Hepatocyte (in vitro differentiated cells): Measurements from ENCODE around the gene DACT3. TPM values are rescaled to one million over a fixed set of nuclear protein-coding genes. Genes with fewer than 3 reads are reported as not detected.

Experiments
- DNase-seq: peaks from one replicate; pipeline ENCODE4 v3.0.0-alpha.2; 2016; ENCODE audit warnings: low spot score
- H2AFZ ChIP-seq: fragments of 200-600 bp; sonication (generic); 2 replicates; pipeline ENCODE4 v1.6.0; 2016; ENCODE audit warnings: antibody characterized with exemption, mild to moderate bottlenecking
- H3K27ac ChIP-seq: fragments of 200-600 bp; sonication (generic); 2 replicates; pipeline ENCODE4 v1.5.1; 2016; ENCODE audit warnings: mild to moderate bottlenecking
- H3K27me3 ChIP-seq: fragments of 200-600 bp; sonication (generic); 2 replicates; pipeline ENCODE4 v1.6.1; 2016
- H3K36me3 ChIP-seq: fragments of 200-600 bp; sonication (generic); replicated peaks from 2 replicates; pipeline ENCODE4 v1.5.1; 2016; ENCODE audit warnings: low read depth; ENCODE audit not compliant: insufficient read depth
- H3K4me1 ChIP-seq: fragments of 200-600 bp; sonication (generic); 2 replicates; pipeline ENCODE4 v1.5.1; 2016; ENCODE audit warnings: mild to moderate bottlenecking, moderate library complexity; ENCODE audit not compliant: insufficient read depth
- H3K4me2 ChIP-seq: fragments of 200-600 bp; sonication (generic); 2 replicates; pipeline ENCODE4 v1.6.0; 2016
- H3K4me3 ChIP-seq: fragments of 200-600 bp; sonication (generic); 2 replicates; pipeline ENCODE4 v1.5.1; 2016; ENCODE audit warnings: mild to moderate bottlenecking
- H3K79me2 ChIP-seq: fragments of 200-600 bp; sonication (generic); 2 replicates; pipeline ENCODE4 v1.6.0; 2017; ENCODE audit warnings: mild to moderate bottlenecking
- H3K9me2 ChIP-seq: fragments of 200-600 bp; sonication (generic); replicated peaks from 2 replicates; pipeline ENCODE4 v1.6.0; 2017; ENCODE audit warnings: mild to moderate bottlenecking; ENCODE audit not compliant: insufficient read depth
- H3K9me3 ChIP-seq: fragments of 200-600 bp; sonication (generic); 2 replicates; pipeline ENCODE4 v1.5.1; 2016; ENCODE audit warnings: low read depth, mild to moderate bottlenecking
- H4K20me1 ChIP-seq: fragments of 200-600 bp; sonication (generic); 2 replicates; pipeline ENCODE4 v1.6.0; 2016; ENCODE audit warnings: mild to moderate bottlenecking; ENCODE audit not compliant: insufficient read depth, poor library complexity, severe bottlenecking
- EZH2 ChIP-seq: fragments of 200-600 bp; sonication (generic); IDR thresholded peaks from 2 replicates; pipeline ENCODE4 v1.6.1; 2016; ENCODE audit warnings: antibody characterized with exemption, mild to moderate bottlenecking, borderline replicate concordance
- EZH2phosphoT487 ChIP-seq: fragments of 200-600 bp; sonication (generic); IDR thresholded peaks from one replicate; pipeline ENCODE4 v1.6.1; 2018; ENCODE audit warnings: antibody characterized with exemption, mild to moderate bottlenecking, low read depth, moderate library complexity; ENCODE audit not compliant: unreplicated experiment, severe bottlenecking
- WGBS: methylation state at CpG from one replicate; pipeline ENCODE4 v1.1.6; 2016; ENCODE audit warnings: low lambda C conversion rate; ENCODE audit errors: missing lambda C conversion rate; 5-methylcytosine and 5-hydroxymethylcytosine counted together
- polyA plus RNA-seq: library from polyadenylated mRNA; unstranded; fragments of >200 nt; fragmentation: Nextera tagmentation; extraction: Ambion mirVana; gene quantifications from 2 replicates; pipeline ENCODE4 v1.2.1, GENCODE V29; 2016
- total RNA-seq: library from RNA; depleted of rRNA; stranded (reverse); fragments of >200 nt; gene quantifications from 2 replicates; pipeline ENCODE4 v1.2.3, GENCODE V29; 2014
- TF ChIP-seq, protein P1 (sequence below): fragments of 200-600 bp; sonication (generic); IDR thresholded peaks from 2 replicates; pipeline ENCODE4 v1.5.1; 2016; ENCODE audit warnings: antibody characterized with exemption, mild to moderate bottlenecking; ENCODE audit not compliant: poor library complexity

The DACT3 gene
- total and polyA plus RNA-seq, 2 experiments from 2014 or later: 18.4 TPM

GRCh38 chr19:46668662-46669061 lies 7.7 kb upstream of the DACT3 start:
- no peak overlapping the region for H3K4me2 ChIP-seq
- DNase-seq: no peak
- no peaks in the 10 kb centered on the region for H3K79me2 ChIP-seq
- H3K9me3 ChIP-seq: no peaks in the 10 kb centered on the region
- no peaks in the 10 kb centered on the region for H3K4me1 ChIP-seq
- no peaks in the 10 kb centered on the region for H4K20me1 ChIP-seq
- TF ChIP-seq EZH2 (no peak), EZH2phosphoT487 (no peak)
- TF ChIP-seq, protein P1, sequence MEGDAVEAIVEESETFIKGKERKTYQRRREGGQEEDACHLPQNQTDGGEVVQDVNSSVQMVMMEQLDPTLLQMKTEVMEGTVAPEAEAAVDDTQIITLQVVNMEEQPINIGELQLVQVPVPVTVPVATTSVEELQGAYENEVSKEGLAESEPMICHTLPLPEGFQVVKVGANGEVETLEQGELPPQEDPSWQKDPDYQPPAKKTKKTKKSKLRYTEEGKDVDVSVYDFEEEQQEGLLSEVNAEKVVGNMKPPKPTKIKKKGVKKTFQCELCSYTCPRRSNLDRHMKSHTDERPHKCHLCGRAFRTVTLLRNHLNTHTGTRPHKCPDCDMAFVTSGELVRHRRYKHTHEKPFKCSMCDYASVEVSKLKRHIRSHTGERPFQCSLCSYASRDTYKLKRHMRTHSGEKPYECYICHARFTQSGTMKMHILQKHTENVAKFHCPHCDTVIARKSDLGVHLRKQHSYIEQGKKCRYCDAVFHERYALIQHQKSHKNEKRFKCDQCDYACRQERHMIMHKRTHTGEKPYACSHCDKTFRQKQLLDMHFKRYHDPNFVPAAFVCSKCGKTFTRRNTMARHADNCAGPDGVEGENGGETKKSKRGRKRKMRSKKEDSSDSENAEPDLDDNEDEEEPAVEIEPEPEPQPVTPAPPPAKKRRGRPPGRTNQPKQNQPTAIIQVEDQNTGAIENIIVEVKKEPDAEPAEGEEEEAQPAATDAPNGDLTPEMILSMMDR: no peak
- H3K36me3 ChIP-seq: no peaks in the 10 kb centered on the region
- WGBS: 97% methylated on average over 3 of the region's 3 CpGs
- H3K4me3 ChIP-seq: no peak overlapping the region
- no peak overlapping the region for H2AFZ ChIP-seq
- no peaks in the 10 kb centered on the region for H3K27me3 ChIP-seq
- H3K27ac ChIP-seq: no peak overlapping the region
- no peaks in the 10 kb centered on the region for H3K9me2 ChIP-seq

GRCh38 chr19:46665072-46665471 lies 4.1 kb upstream of the DACT3 start:
- Histone ChIP-seq H3K9me2 (no peaks in the 10 kb centered on the region), H3K36me3 (no peaks in the 10 kb centered on the region), H3K79me2 (peaks cover 4% of the 10 kb centered on the region), H4K20me1 (no peaks in the 10 kb centered on the region), H3K4me1 (no peaks in the 10 kb centered on the region), H3K27me3 (peaks cover 3% of the 10 kb centered on the region), H3K9me3 (no peaks in the 10 kb centered on the region), H2AFZ (no peak overlapping the region), H3K4me3 (no peak overlapping the region), H3K4me2 (no peak overlapping the region), H3K27ac (no peak overlapping the region)
- 93% methylated on average over 8 of the region's 8 CpGs for WGBS
- TF ChIP-seq, protein P1: no peak
- DNase-seq: no peak

DNA sequence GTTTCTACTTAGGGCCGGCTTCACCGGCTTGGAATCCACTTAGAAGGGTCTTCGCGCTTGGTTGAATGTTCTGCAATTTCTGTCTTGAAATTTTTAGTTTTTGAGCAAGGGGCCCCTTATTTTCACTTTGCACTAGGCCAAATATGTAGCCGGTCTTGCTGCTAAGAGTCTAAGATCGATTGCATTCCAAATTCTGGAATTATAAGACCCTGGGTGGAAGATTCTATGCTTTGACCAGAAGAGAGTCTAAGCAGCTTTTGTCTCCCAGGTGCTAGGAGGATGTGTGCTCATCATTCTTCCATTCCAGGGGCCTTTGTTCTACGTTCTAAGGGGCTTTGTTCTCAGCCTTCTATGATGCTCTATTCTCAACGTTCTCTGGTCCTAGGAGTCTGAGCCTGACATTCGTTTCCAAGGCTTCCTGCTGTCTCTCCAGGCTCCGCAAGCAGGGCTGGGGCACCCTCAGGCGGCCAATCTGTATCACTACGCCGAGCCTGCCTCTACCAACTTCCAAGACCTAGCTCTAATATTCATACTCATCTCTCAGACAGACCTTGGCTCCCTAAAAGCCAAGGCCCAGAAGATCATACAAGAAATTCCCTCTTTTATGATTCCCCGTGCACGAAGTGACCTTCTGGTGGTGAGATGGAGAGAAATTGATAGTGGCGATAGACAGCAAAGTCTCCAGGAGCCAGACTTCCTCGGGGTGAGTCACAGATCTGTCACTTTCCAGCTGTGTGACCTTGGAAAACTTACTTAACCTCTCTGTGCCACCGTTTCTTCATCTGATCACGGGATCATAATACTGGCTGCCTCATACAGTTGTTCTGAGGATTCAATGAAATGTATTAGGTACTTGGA lies 982 bp upstream of the DACT3 start:
- no peak for TF ChIP-seq EZH2phosphoT487
- TF ChIP-seq, protein P1: peak; percentile 96
- 16% methylated on average over 19 of the region's 19 CpGs for WGBS
- peaks cover 19% of the 10 kb centered on the region for H3K27me3 ChIP-seq
- peak overlapping the region; percentile 74 for H3K4me2 ChIP-seq
- no peaks in the 10 kb centered on the region for H3K36me3 ChIP-seq
- no peak overlapping the region for H2AFZ ChIP-seq
- DNase-seq: peak; percentile 95
- no peaks in the 10 kb centered on the region for H4K20me1 ChIP-seq
- no peaks in the 10 kb centered on the region for H3K9me3 ChIP-seq
- no peaks in the 10 kb centered on the region for H3K9me2 ChIP-seq
- no peaks in the 10 kb centered on the region for H3K4me1 ChIP-seq
- peak overlapping the region; percentile 1 for H3K4me3 ChIP-seq
- peak overlapping the region; percentile 76 for H3K27ac ChIP-seq
- H3K79me2 ChIP-seq: peaks cover 20% of the 10 kb centered on the region
